ENCODE results near the gene SPON2. TPM values are rescaled to one million over a fixed set of nuclear protein-coding genes. Genes with fewer than 3 reads are reported as not detected.

The SPON2 gene
- total RNA-seq, 5 donors from 2014 or later (not counting 1 experiment from before 2014, with no cell fraction given) = 13.6 to 39.8 (median 18.9) TPM

- H3K4me1 ChIP-seq (ENCODE audit: control insufficient read depth in 1 of 2, extremely low read depth in 1 of 2, insufficient read depth in 2 of 2, low read length in 2 of 2) = peaks cover 0 to 34% of the 10 kb centered on the region in 2 experiments
- ATAC-seq (replicated peaks in 1 of 4) = no peak
- H3K4me3 ChIP-seq (ENCODE audit: control insufficient read depth in 1 of 2, extremely low read depth in 1 of 2, low read length in 1 of 2) = no peak overlapping the region
- Mint-ChIP-seq H3K27ac (no peak overlapping the region), H3K4me3 (no peak overlapping the region), H3K4me1 (peaks cover 3 to 10% (median 7%) of the 10 kb centered on the region in 3 donors), H3K36me3 (peaks cover 5% of the 10 kb centered on the region), H3K9me3 (no peaks in the 10 kb centered on the region), H3K27me3 (no peaks in the 10 kb centered on the region)
- no peak for DNase-seq
- CTCF ChIA-PET = interaction anchor here in 1 of 2 donors (1.2 kb wide), 1 partner anchor 9 kb away, joined by 4 read pairs; no protein-coding TSS in a partner anchor
- 100% methylated on average over 3 of the region's 4 CpGs for WGBS (ENCODE audit: insufficient coverage)
- H3K36me3 ChIP-seq (ENCODE audit: control insufficient read depth in 2 of 2, extremely low read depth in 1 of 2, insufficient read depth in 1 of 2, low read length in 1 of 2) = peaks cover 10 to 14% of the 10 kb centered on the region in 2 donors
- POLR2A ChIA-PET = no interaction called here
- no peaks in the 10 kb centered on the region for H3K9me3 ChIP-seq
- H3K27ac ChIP-seq (ENCODE audit: low read length) = no peak overlapping the region
- H3K27me3 ChIP-seq (replicated peaks in 1 of 2; ENCODE audit: control insufficient read depth in 2 of 2, extremely low read depth in 1 of 2, insufficient read depth in 2 of 2, low read length in 1 of 2) = no peaks in the 10 kb centered on the region
These were observed 19.7 kb upstream of the SPON2 start for GRCh38 chr4:1192091-1192492.

GRCh38 chr4:1191621-1192020, 19.2 kb upstream of the SPON2 start:
- H3K4me1 ChIP-seq (ENCODE audit: control insufficient read depth in 1 of 2, extremely low read depth in 1 of 2, insufficient read depth in 2 of 2, low read length in 2 of 2) = peaks cover 0 to 29% of the 10 kb centered on the region in 2 experiments

GRCh38 chr4:1187182-1187581, 14.8 kb upstream of the SPON2 start:
- H3K4me3 Mint-ChIP-seq = no peak overlapping the region
- DNase-seq = peak in 26 of 35 experiments; percentile 12 to 72 (median 52)
- H3K27me3 Mint-ChIP-seq = no peaks in the 10 kb centered on the region
- H3K4me3 ChIP-seq (ENCODE audit: control insufficient read depth in 1 of 2, extremely low read depth in 1 of 2, low read length in 1 of 2) = no peak overlapping the region
- ChIA-PET CTCF (interaction anchor here in 1 of 2 donors (0.5 kb wide), 1 partner anchor 100 kb away, joined by 5 read pairs; no protein-coding TSS in a partner anchor), POLR2A (interaction anchor here in 1 of 2 donors (0.6 kb wide), 2 partner anchors 17 to 1158 kb away, joined by 3 read pairs; no protein-coding TSS in a partner anchor)
- peak; percentile 67 to 98 (median 70) for ATAC-seq (replicated peaks in 1 of 4)
- peak overlapping the region; percentile 24 for H3K27ac ChIP-seq (ENCODE audit: low read length)
- no peaks in the 10 kb centered on the region for H3K27me3 ChIP-seq (replicated peaks in 1 of 2; ENCODE audit: control insufficient read depth in 2 of 2, extremely low read depth in 1 of 2, insufficient read depth in 2 of 2, low read length in 1 of 2)
- H3K9me3 Mint-ChIP-seq = peaks cover 0 to 4% (median 2%) of the 10 kb centered on the region in 3 donors
- peaks cover 0 to 17% of the 10 kb centered on the region in 2 experiments for H3K4me1 ChIP-seq (ENCODE audit: control insufficient read depth in 1 of 2, extremely low read depth in 1 of 2, insufficient read depth in 2 of 2, low read length in 2 of 2)
- peaks cover 22 to 30% (median 22%) of the 10 kb centered on the region in 3 donors for H3K4me1 Mint-ChIP-seq
- no CpG with 5 or more reads among the region's 1 CpG for WGBS (ENCODE audit: insufficient coverage)
- peaks cover 4% of the 10 kb centered on the region for H3K9me3 ChIP-seq
- H3K36me3 Mint-ChIP-seq = peaks cover 5% of the 10 kb centered on the region
- H3K27ac Mint-ChIP-seq = peak overlapping the region in 1 of 2 donors; percentile 4
- H3K36me3 ChIP-seq (ENCODE audit: control insufficient read depth in 2 of 2, extremely low read depth in 1 of 2, insufficient read depth in 1 of 2, low read length in 1 of 2) = no peaks in the 10 kb centered on the region

More at GRCh38 chr4:1191621-1192020, 19.2 kb upstream of the SPON2 start:
- Histone ChIP-seq H3K4me3 (ENCODE audit: control insufficient read depth in 1 of 2, extremely low read depth in 1 of 2, low read length in 1 of 2) (no peak overlapping the region), H3K27me3 (replicated peaks in 1 of 2; ENCODE audit: control insufficient read depth in 2 of 2, extremely low read depth in 1 of 2, insufficient read depth in 2 of 2, low read length in 1 of 2) (no peaks in the 10 kb centered on the region), H3K27ac (ENCODE audit: low read length) (no peak overlapping the region), H3K9me3 (no peaks in the 10 kb centered on the region), H3K36me3 (ENCODE audit: control insufficient read depth in 2 of 2, extremely low read depth in 1 of 2, insufficient read depth in 1 of 2, low read length in 1 of 2) (peaks cover 5 to 10% of the 10 kb centered on the region in 2 donors)
- POLR2A ChIA-PET = no interaction called here
- no peak overlapping the region for H3K4me3 Mint-ChIP-seq
- CTCF ChIA-PET = interaction anchor here in 1 of 2 donors (1.2 kb wide), 1 partner anchor 10 kb away, joined by 4 read pairs; no protein-coding TSS in a partner anchor
- no peak for ATAC-seq (replicated peaks in 1 of 4)
- H3K4me1 Mint-ChIP-seq = peaks cover 8 to 13% (median 10%) of the 10 kb centered on the region in 3 donors
- no peaks in the 10 kb centered on the region for H3K9me3 Mint-ChIP-seq
- no peaks in the 10 kb centered on the region for H3K27me3 Mint-ChIP-seq
- H3K36me3 Mint-ChIP-seq = peaks cover 2% of the 10 kb centered on the region
- WGBS (ENCODE audit: insufficient coverage) = 0% methylated on average over 1 of the region's 5 CpGs
- DNase-seq = no peak
- no peak overlapping the region for H3K27ac Mint-ChIP-seq

GRCh38 chr4:1183985-1184773, 11.8 kb upstream of the SPON2 start:
- CTCF ChIA-PET = interaction anchor here (0.5 to 1.9 kb wide), 8 partner anchors 11 to 1770 kb away, joined by 3 to 8 read pairs (median 5); no protein-coding TSS in a partner anchor
- Mint-ChIP-seq H3K36me3 (peaks cover 19% of the 10 kb centered on the region), H3K4me1 (peaks cover 22 to 33% (median 22%) of the 10 kb centered on the region in 3 donors), H3K9me3 (peaks cover 2 to 23% (median 9%) of the 10 kb centered on the region in 3 donors), H3K27ac (peak overlapping the region in 1 of 2 donors; percentile 17), H3K4me3 (peak overlapping the region in 2 of 3 donors; percentile 35 to 45), H3K27me3 (no peaks in the 10 kb centered on the region)
- DNase-seq (peak in 1 of 35 experiments; percentile 50), ATAC-seq (replicated peaks in 1 of 4) (peak in 1 of 4 experiments; percentile 31)
- Histone ChIP-seq H3K36me3 (ENCODE audit: control insufficient read depth in 2 of 2, extremely low read depth in 1 of 2, insufficient read depth in 1 of 2, low read length in 1 of 2) (no peaks in the 10 kb centered on the region), H3K4me1 (ENCODE audit: control insufficient read depth in 1 of 2, extremely low read depth in 1 of 2, insufficient read depth in 2 of 2, low read length in 2 of 2) (peaks cover 0 to 18% of the 10 kb centered on the region in 2 experiments), H3K27me3 (replicated peaks in 1 of 2; ENCODE audit: control insufficient read depth in 2 of 2, extremely low read depth in 1 of 2, insufficient read depth in 2 of 2, low read length in 1 of 2) (no peaks in the 10 kb centered on the region), H3K27ac (ENCODE audit: low read length) (peak overlapping the region; percentile 29), H3K9me3 (peaks cover 5% of the 10 kb centered on the region), H3K4me3 (ENCODE audit: control insufficient read depth in 1 of 2, extremely low read depth in 1 of 2, low read length in 1 of 2) (peak overlapping the region in 1 of 2 donors; percentile 6)
- 58% methylated on average over 2 of the region's 6 CpGs for WGBS (ENCODE audit: insufficient coverage)
- POLR2A ChIA-PET = no interaction called here

- peaks cover 5% of the 10 kb centered on the region for H3K9me3 ChIP-seq
- no peak overlapping the region for H3K4me3 ChIP-seq (ENCODE audit: control insufficient read depth in 1 of 2, extremely low read depth in 1 of 2, low read length in 1 of 2)
- H3K4me1 ChIP-seq (ENCODE audit: control insufficient read depth in 1 of 2, extremely low read depth in 1 of 2, insufficient read depth in 2 of 2, low read length in 2 of 2) = peaks cover 0 to 37% of the 10 kb centered on the region in 2 experiments
- H3K4me1 Mint-ChIP-seq = peaks cover 19 to 28% (median 21%) of the 10 kb centered on the region in 3 donors
- H3K27ac ChIP-seq (ENCODE audit: low read length) = no peak overlapping the region
- ChIA-PET POLR2A (no interaction called here), CTCF (interaction anchor here in 1 of 2 donors (0.8 kb wide), 1 partner anchor 21 kb away, joined by 3 read pairs; no protein-coding TSS in a partner anchor)
- no peaks in the 10 kb centered on the region for H3K27me3 Mint-ChIP-seq
- H3K9me3 Mint-ChIP-seq = peaks cover 2 to 23% (median 9%) of the 10 kb centered on the region in 3 donors
- DNase-seq (no peak), ATAC-seq (replicated peaks in 1 of 4) (no peak)
- H3K27me3 ChIP-seq (replicated peaks in 1 of 2; ENCODE audit: control insufficient read depth in 2 of 2, extremely low read depth in 1 of 2, insufficient read depth in 2 of 2, low read length in 1 of 2) = no peaks in the 10 kb centered on the region
- no peak overlapping the region for H3K27ac Mint-ChIP-seq
- H3K36me3 ChIP-seq (ENCODE audit: control insufficient read depth in 2 of 2, extremely low read depth in 1 of 2, insufficient read depth in 1 of 2, low read length in 1 of 2) = no peaks in the 10 kb centered on the region
- H3K36me3 Mint-ChIP-seq = peaks cover 19% of the 10 kb centered on the region
- H3K4me3 Mint-ChIP-seq = no peak overlapping the region
These were observed 9.9 kb upstream of the SPON2 start for GRCh38 chr4:1182313-1182712.

GRCh38 chr4:1180663-1181062, 8.3 kb upstream of the SPON2 start:
- no peak overlapping the region for H3K27ac Mint-ChIP-seq

More at GRCh38 chr4:1180663-1181062, 8.3 kb upstream of the SPON2 start:
- no peak for ATAC-seq (replicated peaks in 1 of 4)
- Histone ChIP-seq H3K9me3 (peaks cover 5% of the 10 kb centered on the region), H3K36me3 (ENCODE audit: control insufficient read depth in 2 of 2, extremely low read depth in 1 of 2, insufficient read depth in 1 of 2, low read length in 1 of 2) (no peaks in the 10 kb centered on the region), H3K4me3 (ENCODE audit: control insufficient read depth in 1 of 2, extremely low read depth in 1 of 2, low read length in 1 of 2) (no peak overlapping the region), H3K27ac (ENCODE audit: low read length) (no peak overlapping the region), H3K27me3 (replicated peaks in 1 of 2; ENCODE audit: control insufficient read depth in 2 of 2, extremely low read depth in 1 of 2, insufficient read depth in 2 of 2, low read length in 1 of 2) (peaks cover 0 to 2% of the 10 kb centered on the region in 2 experiments), H3K4me1 (ENCODE audit: control insufficient read depth in 1 of 2, extremely low read depth in 1 of 2, insufficient read depth in 2 of 2, low read length in 2 of 2) (peaks cover 0 to 45% of the 10 kb centered on the region in 2 experiments)
- Mint-ChIP-seq H3K4me1 (peaks cover 10 to 23% (median 11%) of the 10 kb centered on the region in 3 donors), H3K27me3 (no peaks in the 10 kb centered on the region), H3K36me3 (peaks cover 19% of the 10 kb centered on the region), H3K4me3 (no peak overlapping the region), H3K9me3 (peaks cover 2 to 23% (median 9%) of the 10 kb centered on the region in 3 donors)
- CTCF ChIA-PET = no interaction called here
- DNase-seq = no peak
- POLR2A ChIA-PET = no interaction called here

Measured in T-cell (primary cell).